AML-193 (cell line): ENCODE results near the gene FARS2.

Experiments used
- DNase-seq, 2 experiments: peaks; one replicate each; lab custom pipeline; 2025; lab: John Stamatoyannopoulos, UW

The FARS2 gene

GRCh38 chr6:5507131-5507681 lies 245.9 kb downstream of the FARS2 start:
- no peak for DNase-seq

GRCh38 chr6:5509106-5509505 lies 247.8 kb downstream of the FARS2 start:
- DNase-seq, result no peak

- no peak for DNase-seq
Observed at GRCh38 chr6:5510331-5511133, 249.2 kb downstream of the FARS2 start.

GRCh38 chr6:5511954-5512353 lies 250.6 kb downstream of the FARS2 start:
- DNase-seq, result no peak

GRCh38 chr6:5512422-5512821 lies 251.1 kb downstream of the FARS2 start:
- no peak for DNase-seq

GRCh38 chr6:5513408-5513807 lies 252.1 kb downstream of the FARS2 start:
- no peak for DNase-seq

- DNase-seq, result no peak
Observed at GRCh38 chr6:5514353-5514752, 253.0 kb downstream of the FARS2 start.

GRCh38 chr6:5515200-5515599 lies 253.9 kb downstream of the FARS2 start:
- DNase-seq, result no peak

- no peak for DNase-seq
Observed at GRCh38 chr6:5516036-5516435, 254.7 kb downstream of the FARS2 start.

- DNase-seq, result no peak
Observed at GRCh38 chr6:5517796-5518195, 256.5 kb downstream of the FARS2 start.

- no peak for DNase-seq
Observed at GRCh38 chr6:5518936-5519491, 257.7 kb downstream of the FARS2 start.

GRCh38 chr6:5520796-5521195 lies 259.5 kb downstream of the FARS2 start:
- DNase-seq, result no peak

- DNase-seq, result no peak
Observed at GRCh38 chr6:5521322-5521721, 260.0 kb downstream of the FARS2 start.

- peak in 1 of 2 experiments; percentile 5 for DNase-seq
Observed at GRCh38 chr6:5522147-5522546, 260.8 kb downstream of the FARS2 start.

- peak in 1 of 2 experiments; percentile 22 for DNase-seq
Observed at GRCh38 chr6:5524110-5524509, 262.8 kb downstream of the FARS2 start.

GRCh38 chr6:5525209-5525608 lies 263.9 kb downstream of the FARS2 start:
- DNase-seq, result peak; percentile 22 to 35

GRCh38 chr6:5529015-5529414 lies 267.7 kb downstream of the FARS2 start:
- no peak for DNase-seq

GRCh38 chr6:5529733-5530132 lies 268.4 kb downstream of the FARS2 start:
- DNase-seq, result no peak

GRCh38 chr6:5531161-5531560 lies 269.8 kb downstream of the FARS2 start:
- no peak for DNase-seq

GRCh38 chr6:5531853-5532375 lies 270.6 kb downstream of the FARS2 start:
- peak; percentile 81 to 87 for DNase-seq

- DNase-seq, result no peak
Observed at GRCh38 chr6:5532941-5533340, 271.6 kb downstream of the FARS2 start.

GRCh38 chr6:5534643-5535042 lies 273.3 kb downstream of the FARS2 start:
- no peak for DNase-seq

- DNase-seq, result no peak
Observed at GRCh38 chr6:5536644-5537043, 275.3 kb downstream of the FARS2 start.
